ENCODE measurements around the gene SGO1. TPM values are rescaled to one million over a fixed set of nuclear protein-coding genes. Genes with fewer than 3 reads are reported as not detected.

Gene SGO1
- polyA plus RNA-seq, 6 donors from 2014 or later, result 10.1 to 19.8 (median 12.1) TPM

GRCh38 chr3:20194793-20195460 is 8.9 kb upstream of the SGO1 start:
- no peaks in the 10 kb centered on the region for H3K27me3 Mint-ChIP-seq
- H3K27ac Mint-ChIP-seq, result no peak overlapping the region
- DNase-seq (no peak), ATAC-seq (ENCODE audit: low read depth in 2 of 2) (no peak)
- no peaks in the 10 kb centered on the region for H3K9me3 Mint-ChIP-seq
- H3K4me3 Mint-ChIP-seq, result no peak overlapping the region
- peaks cover 0 to 3% (median 0%) of the 10 kb centered on the region in 3 donors for H3K4me1 Mint-ChIP-seq
- H3K36me3 Mint-ChIP-seq, result peaks cover 0 to 5% of the 10 kb centered on the region in 2 donors

- no peaks in the 10 kb centered on the region for H3K27me3 Mint-ChIP-seq
- DNase-seq, result no peak
- peak overlapping the region in 1 of 6 donors; percentile 91 for H3K27ac Mint-ChIP-seq
- H3K4me3 Mint-ChIP-seq, result no peak overlapping the region
- peaks cover 0 to 6% (median 0%) of the 10 kb centered on the region in 3 donors for H3K4me1 Mint-ChIP-seq
- no peaks in the 10 kb centered on the region for H3K9me3 Mint-ChIP-seq
- no peaks in the 10 kb centered on the region for H3K36me3 Mint-ChIP-seq
- ATAC-seq (ENCODE audit: low read depth in 2 of 2), result no peak
Observed at GRCh38 chr3:20190991-20191390, 5.0 kb upstream of the SGO1 start.

- H3K9me3 Mint-ChIP-seq, result no peaks in the 10 kb centered on the region
- no peak overlapping the region for H3K4me3 Mint-ChIP-seq
- peaks cover 0 to 11% (median 0%) of the 10 kb centered on the region in 3 donors for H3K4me1 Mint-ChIP-seq
- no peak for ATAC-seq (ENCODE audit: low read depth in 2 of 2)
- H3K36me3 Mint-ChIP-seq, result no peaks in the 10 kb centered on the region
- no peak for DNase-seq
- H3K27me3 Mint-ChIP-seq, result no peaks in the 10 kb centered on the region
- H3K27ac Mint-ChIP-seq, result no peak overlapping the region
Observed at GRCh38 chr3:20186600-20187004, 596 bp upstream of the SGO1 start.

- peaks cover 0 to 11% (median 0%) of the 10 kb centered on the region in 3 donors for H3K4me1 Mint-ChIP-seq
- peaks cover 0 to 4% of the 10 kb centered on the region in 2 donors for H3K36me3 Mint-ChIP-seq
- H3K27me3 Mint-ChIP-seq, result no peaks in the 10 kb centered on the region
- no peak overlapping the region for H3K27ac Mint-ChIP-seq
- no peak for ATAC-seq (ENCODE audit: low read depth in 2 of 2)
- H3K9me3 Mint-ChIP-seq, result no peaks in the 10 kb centered on the region
- no peak overlapping the region for H3K4me3 Mint-ChIP-seq
- DNase-seq, result no peak
Observed at GRCh38 chr3:20185331-20185678, 701 bp downstream of the SGO1 start.

GRCh38 chr3:20182206-20182605 is 3.8 kb downstream of the SGO1 start:
- Mint-ChIP-seq H3K9me3 (peaks cover 0 to 2% (median 0%) of the 10 kb centered on the region in 7 donors), H3K27me3 (no peaks in the 10 kb centered on the region), H3K4me1 (peaks cover 0 to 9% (median 5%) of the 10 kb centered on the region in 3 donors), H3K27ac (peak overlapping the region in 1 of 6 donors; percentile 75), H3K4me3 (peak overlapping the region in 1 of 8 donors; percentile 8), H3K36me3 (peaks cover 12 to 24% of the 10 kb centered on the region in 2 donors)
- ATAC-seq (ENCODE audit: low read depth in 2 of 2), result no peak
- no peak for DNase-seq

GRCh38 chr3:20181276-20181675 is 4.7 kb downstream of the SGO1 start:
- Mint-ChIP-seq H3K27ac (no peak overlapping the region), H3K9me3 (peaks cover 0 to 2% (median 0%) of the 10 kb centered on the region in 7 donors), H3K4me3 (no peak overlapping the region), H3K4me1 (peaks cover 0 to 9% (median 5%) of the 10 kb centered on the region in 3 donors), H3K36me3 (peaks cover 12 to 24% of the 10 kb centered on the region in 2 donors), H3K27me3 (no peaks in the 10 kb centered on the region)
- DNase-seq (no peak), ATAC-seq (ENCODE audit: low read depth in 2 of 2) (no peak)

GRCh38 chr3:20173844-20174410 is 12.1 kb downstream of the SGO1 start:
- ATAC-seq (ENCODE audit: low read depth in 2 of 2), result peak; percentile 35 to 57
- Mint-ChIP-seq H3K27me3 (no peaks in the 10 kb centered on the region), H3K27ac (peak overlapping the region in 3 of 6 donors; percentile 7 to 76 (median 68)), H3K36me3 (peaks cover 15 to 30% of the 10 kb centered on the region in 2 donors), H3K4me3 (no peak overlapping the region), H3K9me3 (peaks cover 0 to 2% (median 0%) of the 10 kb centered on the region in 7 donors), H3K4me1 (peaks cover 0 to 7% (median 4%) of the 10 kb centered on the region in 3 donors)
- DNase-seq, result no peak

- Mint-ChIP-seq H3K4me1 (peaks cover 32 to 49% (median 47%) of the 10 kb centered on the region in 3 donors), H3K27ac (peak overlapping the region in 2 of 6 donors; percentile 2 to 5), H3K4me3 (no peak overlapping the region), H3K27me3 (no peaks in the 10 kb centered on the region), H3K36me3 (peaks cover 0 to 7% of the 10 kb centered on the region in 2 donors), H3K9me3 (no peaks in the 10 kb centered on the region)
- ATAC-seq (ENCODE audit: low read depth in 2 of 2) (no peak), DNase-seq (no peak)
Observed at GRCh38 chr3:20161714-20162113, 24.3 kb downstream of the SGO1 start.

- peaks cover 28 to 42% (median 39%) of the 10 kb centered on the region in 3 donors for H3K4me1 Mint-ChIP-seq
- H3K4me3 Mint-ChIP-seq, result peak overlapping the region in 7 of 8 donors; percentile 2 to 78 (median 53)
- ATAC-seq (ENCODE audit: low read depth in 2 of 2) (peak; percentile 48 to 55), DNase-seq (peak; percentile 7)
- no peaks in the 10 kb centered on the region for H3K9me3 Mint-ChIP-seq
- peak overlapping the region; percentile 4 to 95 (median 36) for H3K27ac Mint-ChIP-seq
- H3K27me3 Mint-ChIP-seq, result no peaks in the 10 kb centered on the region
- H3K36me3 Mint-ChIP-seq, result no peaks in the 10 kb centered on the region
Observed at GRCh38 chr3:20160230-20160629, 25.8 kb downstream of the SGO1 start.

- no peaks in the 10 kb centered on the region for H3K9me3 Mint-ChIP-seq
- ATAC-seq (ENCODE audit: low read depth in 2 of 2) (no peak), DNase-seq (no peak)
- H3K4me1 Mint-ChIP-seq, result peaks cover 5 to 10% (median 6%) of the 10 kb centered on the region in 3 donors
- peaks cover 0 to 15% of the 10 kb centered on the region in 2 donors for H3K36me3 Mint-ChIP-seq
- H3K27ac Mint-ChIP-seq, result peak overlapping the region in 3 of 6 donors; percentile 18 to 37 (median 18)
- no peaks in the 10 kb centered on the region for H3K27me3 Mint-ChIP-seq
- no peak overlapping the region for H3K4me3 Mint-ChIP-seq
Observed at GRCh38 chr3:20154928-20155327, 31.1 kb downstream of the SGO1 start.

- no peaks in the 10 kb centered on the region for H3K9me3 Mint-ChIP-seq
- peaks cover 0 to 6% (median 0%) of the 10 kb centered on the region in 3 donors for H3K4me1 Mint-ChIP-seq
- H3K4me3 Mint-ChIP-seq, result no peak overlapping the region
- H3K27ac Mint-ChIP-seq, result no peak overlapping the region
- DNase-seq, result no peak
- peaks cover 0 to 18% of the 10 kb centered on the region in 2 donors for H3K36me3 Mint-ChIP-seq
- ATAC-seq (ENCODE audit: low read depth in 2 of 2), result no peak
- H3K27me3 Mint-ChIP-seq, result no peaks in the 10 kb centered on the region
Observed at GRCh38 chr3:20154078-20154477, 31.9 kb downstream of the SGO1 start.

- H3K36me3 Mint-ChIP-seq, result peaks cover 21 to 34% of the 10 kb centered on the region in 2 donors
- no peak for DNase-seq
- no peaks in the 10 kb centered on the region for H3K9me3 Mint-ChIP-seq
- peaks cover 0 to 6% (median 0%) of the 10 kb centered on the region in 3 donors for H3K4me1 Mint-ChIP-seq
- no peak overlapping the region for H3K4me3 Mint-ChIP-seq
- no peak for ATAC-seq (ENCODE audit: low read depth in 2 of 2)
- H3K27ac Mint-ChIP-seq, result no peak overlapping the region
- H3K27me3 Mint-ChIP-seq, result no peaks in the 10 kb centered on the region
Observed at GRCh38 chr3:20148466-20148865, 37.5 kb downstream of the SGO1 start.

GRCh38 chr3:20147361-20147760 is 38.6 kb downstream of the SGO1 start:
- ATAC-seq (ENCODE audit: low read depth in 2 of 2), result no peak
- peaks cover 32 to 43% of the 10 kb centered on the region in 2 donors for H3K36me3 Mint-ChIP-seq
- no peak overlapping the region for H3K4me3 Mint-ChIP-seq
- peaks cover 0 to 6% (median 0%) of the 10 kb centered on the region in 3 donors for H3K4me1 Mint-ChIP-seq
- peaks cover 0 to 3% (median 0%) of the 10 kb centered on the region in 7 donors for H3K9me3 Mint-ChIP-seq
- no peaks in the 10 kb centered on the region for H3K27me3 Mint-ChIP-seq
- H3K27ac Mint-ChIP-seq, result peak overlapping the region in 2 of 6 donors; percentile 45 to 59
- no peak for DNase-seq

GRCh38 chr3:20146301-20146700 is 39.7 kb downstream of the SGO1 start:
- Mint-ChIP-seq H3K4me1 (peaks cover 0 to 6% (median 0%) of the 10 kb centered on the region in 3 donors), H3K27ac (no peak overlapping the region), H3K4me3 (no peak overlapping the region), H3K9me3 (peaks cover 0 to 3% (median 0%) of the 10 kb centered on the region in 7 donors), H3K27me3 (no peaks in the 10 kb centered on the region), H3K36me3 (peaks cover 40 to 45% of the 10 kb centered on the region in 2 donors)
- no peak for DNase-seq
- ATAC-seq (ENCODE audit: low read depth in 2 of 2), result no peak

Data from naive B cell (primary cell).